Fibroblast of peridontal ligament (primary cell): ENCODE measurements around the gene PMFBP1.

Experiments
- DNase-seq: peaks from one replicate; pipeline ENCODE4 v3.0.0-alpha.2; 2010; ENCODE audit errors: extremely low read depth

PMFBP1 gene

GRCh38 chr16:72188541-72188940 is 16.6 kb upstream of the PMFBP1 start:
- no peak for DNase-seq

GRCh38 chr16:72187551-72187950 is 15.6 kb upstream of the PMFBP1 start:
- no peak for DNase-seq

GRCh38 chr16:72182976-72183375 is 11.0 kb upstream of the PMFBP1 start:
- no peak for DNase-seq

GRCh38 chr16:72179204-72179970 is 7.4 kb upstream of the PMFBP1 start:
- DNase-seq, result no peak

GRCh38 chr16:72174726-72175125 is 2.8 kb upstream of the PMFBP1 start:
- no peak for DNase-seq

GRCh38 chr16:72173997-72174396 is 2.0 kb upstream of the PMFBP1 start:
- no peak for DNase-seq

- DNase-seq, result no peak
These were observed 719 bp downstream of the PMFBP1 start for GRCh38 chr16:72171236-72171635.

GRCh38 chr16:72169708-72170107 is 2.2 kb downstream of the PMFBP1 start:
- DNase-seq, result no peak

GRCh38 chr16:72168365-72168764 is 3.6 kb downstream of the PMFBP1 start:
- DNase-seq, result no peak

GRCh38 chr16:72166954-72167561 is 4.9 kb downstream of the PMFBP1 start:
- DNase-seq, result no peak

GRCh38 chr16:72166151-72166550 is 5.8 kb downstream of the PMFBP1 start:
- no peak for DNase-seq

GRCh38 chr16:72164691-72165090 is 7.3 kb downstream of the PMFBP1 start:
- no peak for DNase-seq

GRCh38 chr16:72162105-72162692 is 9.8 kb downstream of the PMFBP1 start:
- DNase-seq, result peak; percentile 1

GRCh38 chr16:72159801-72160200 is 12.2 kb downstream of the PMFBP1 start:
- no peak for DNase-seq

GRCh38 chr16:72159386-72159785 is 12.6 kb downstream of the PMFBP1 start:
- DNase-seq, result no peak

- DNase-seq, result no peak
These were observed 22.1 kb downstream of the PMFBP1 start for GRCh38 chr16:72149676-72150464.

GRCh38 chr16:72142476-72142875 is 29.5 kb downstream of the PMFBP1 start:
- peak; percentile 7 for DNase-seq

GRCh38 chr16:72139908-72140307 is 32.0 kb downstream of the PMFBP1 start:
- DNase-seq, result no peak

GRCh38 chr16:72138064-72138572 is 33.8 kb downstream of the PMFBP1 start:
- DNase-seq, result no peak

GRCh38 chr16:72137380-72138063 is 34.4 kb downstream of the PMFBP1 start:
- DNase-seq, result no peak

- DNase-seq, result no peak
These were observed 37.4 kb downstream of the PMFBP1 start for GRCh38 chr16:72134507-72134906.

- DNase-seq, result no peak
These were observed 39.2 kb downstream of the PMFBP1 start for GRCh38 chr16:72132726-72133125.
